ENCODE measurements around the gene FARS2.

GRCh38 chr6:5814901-5815300, 553.6 kb downstream of the FARS2 start:
- no peak for TF ChIP-seq CTCF (IDR thresholded peaks at IDR 0.05; ENCODE audit: low read depth, low read length)
- no peak for TF ChIP-seq POLR2A (IDR thresholded peaks at IDR 0.05; ENCODE audit: extremely low read depth, insufficient read length)
- no peak for TF ChIP-seq MYC (IDR thresholded peaks at IDR 0.05; ENCODE audit: low read depth, low read length)
- TF ChIP-seq, protein P1, sequence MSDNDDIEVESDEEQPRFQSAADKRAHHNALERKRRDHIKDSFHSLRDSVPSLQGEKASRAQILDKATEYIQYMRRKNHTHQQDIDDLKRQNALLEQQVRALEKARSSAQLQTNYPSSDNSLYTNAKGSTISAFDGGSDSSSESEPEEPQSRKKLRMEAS (IDR thresholded peaks at IDR 0.05; ENCODE audit: low read depth, low read length), result no peak

Measured in NB4 (cell line).